SU-DHL-6 (cell line): Measurements from ENCODE around the gene MAST4.

ENCODE experiments used
- H2AFZ ChIP-seq: fragments of 200-600 bp; sonication (generic); 2 replicates; pipeline ENCODE4 v1.6.1; 2014; ENCODE audit warnings: low read depth, mild to moderate bottlenecking, moderate library complexity, mixed read lengths, antibody characterized with exemption, low read length; ENCODE audit not compliant: severe bottlenecking
- H3F3A ChIP-seq: fragments of 200-600 bp; shearing (Covaris generic); 2 replicates; pipeline ENCODE4 v1.6.0; 2016; ENCODE audit warnings: antibody characterized with exemption, mild to moderate bottlenecking; ENCODE audit not compliant: insufficient read depth
- H3K27ac ChIP-seq: fragments of 200-600 bp; sonication (generic); 2 replicates; pipeline ENCODE4 v1.5.1; 2016; ENCODE audit warnings: low read depth, mild to moderate bottlenecking, low read length, moderate library complexity, mixed read lengths
- H3K27me3 ChIP-seq: fragments of 200-600 bp; sonication (generic), shearing (Covaris generic); 2 replicates; pipeline ENCODE4 v1.6.0; 2014; ENCODE audit warnings: mild to moderate bottlenecking, low read length
- H3K36me3 ChIP-seq: fragments of 200-600 bp; sonication (generic); 2 replicates; pipeline ENCODE4 v1.6.1; 2014; ENCODE audit warnings: mild to moderate bottlenecking, low read length, mixed read lengths
- H3K4me2 ChIP-seq: fragments of 300-600, 200-600 bp; shearing (Covaris generic), sonication (generic); 2 replicates; pipeline ENCODE4 v1.6.0; 2014; ENCODE audit warnings: low read length, low read depth, mild to moderate bottlenecking; ENCODE audit not compliant: poor library complexity, severe bottlenecking
- H3K4me3 ChIP-seq: fragments of 200-600 bp; sonication (generic); 2 replicates; pipeline ENCODE4 v1.5.1; 2014; ENCODE audit warnings: antibody characterized with exemption, low read length, mild to moderate bottlenecking, mixed read lengths; ENCODE audit not compliant: insufficient read depth, poor library complexity, severe bottlenecking
- H3K79me2 ChIP-seq: fragments of 200-600 bp; sonication (generic); 2 replicates; pipeline ENCODE4 v1.6.1; 2014; ENCODE audit warnings: mild to moderate bottlenecking, low read length, moderate library complexity; ENCODE audit not compliant: insufficient read depth
- H3K9ac ChIP-seq: fragments of 200-600 bp; sonication (generic); 2 replicates; pipeline ENCODE4 v1.7.0; 2014; ENCODE audit warnings: mild to moderate bottlenecking, low read length
- H3K9me2 ChIP-seq: fragments of 200-600 bp; sonication (generic); replicated peaks from 2 replicates; pipeline ENCODE4 v1.6.1; 2014; ENCODE audit warnings: low read length; ENCODE audit not compliant: insufficient read depth
- H3K9me3 ChIP-seq: fragments of 200-600 bp; sonication (generic); 2 replicates; pipeline ENCODE4 v1.6.1; 2014; ENCODE audit warnings: low read length, mixed read lengths; ENCODE audit not compliant: insufficient read depth
- H4K20me1 ChIP-seq: fragments of 200-600 bp; sonication (generic); 2 replicates; pipeline ENCODE4 v1.6.1; 2014; ENCODE audit warnings: low read depth, mild to moderate bottlenecking, antibody characterized with exemption, low read length, moderate library complexity, mixed read lengths
- CTCF ChIP-seq: fragments of 200-600 bp; sonication (generic); IDR thresholded peaks from one replicate; pipeline ENCODE4 v1.5.1; 2017; ENCODE audit warnings: antibody characterized with exemption, mild to moderate bottlenecking, low read length, moderate library complexity; ENCODE audit not compliant: insufficient read depth, poor library complexity, severe bottlenecking
- EZH2phosphoT487 ChIP-seq: fragments of 200-600 bp; sonication (generic), shearing (Covaris generic); conservative IDR thresholded peaks from 2 replicates; pipeline ENCODE4 v1.6.1; 2018; ENCODE audit warnings: mild to moderate bottlenecking, antibody characterized with exemption, low read length, moderate library complexity, mixed read lengths

MAST4 gene

DNA sequence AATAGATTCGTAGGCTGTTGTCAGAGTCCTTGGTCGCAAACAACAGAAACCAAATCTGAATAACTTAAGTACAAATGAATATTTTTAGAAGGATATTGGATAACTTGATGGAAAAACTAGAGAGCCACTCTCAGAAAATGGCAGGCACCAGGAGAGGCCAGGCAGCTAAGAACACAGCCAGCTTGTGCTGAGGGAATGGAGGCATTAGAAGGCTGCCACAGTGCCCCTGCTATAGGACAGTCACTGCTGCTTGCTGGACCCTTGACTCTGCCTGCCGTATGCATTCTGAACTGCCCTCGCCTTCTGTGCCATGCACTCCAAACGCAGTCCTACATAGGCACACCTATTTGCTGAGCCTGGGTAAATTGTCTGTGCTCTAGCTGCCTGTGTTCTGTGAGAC lies 78.6 kb downstream of the MAST4 start:
- Histone ChIP-seq H3F3A (no peaks in the 10 kb centered on the region), H3K9ac (no peak overlapping the region), H3K4me3 (no peak overlapping the region), H3K36me3 (no peaks in the 10 kb centered on the region), H3K79me2 (no peaks in the 10 kb centered on the region), H3K4me2 (no peak overlapping the region), H3K9me3 (no peaks in the 10 kb centered on the region), H3K27ac (no peak overlapping the region), H3K27me3 (no peaks in the 10 kb centered on the region), H4K20me1 (no peaks in the 10 kb centered on the region), H3K9me2 (no peaks in the 10 kb centered on the region), H2AFZ (no peak overlapping the region)
- no peak for TF ChIP-seq CTCF
- no peak for TF ChIP-seq EZH2phosphoT487

DNA sequence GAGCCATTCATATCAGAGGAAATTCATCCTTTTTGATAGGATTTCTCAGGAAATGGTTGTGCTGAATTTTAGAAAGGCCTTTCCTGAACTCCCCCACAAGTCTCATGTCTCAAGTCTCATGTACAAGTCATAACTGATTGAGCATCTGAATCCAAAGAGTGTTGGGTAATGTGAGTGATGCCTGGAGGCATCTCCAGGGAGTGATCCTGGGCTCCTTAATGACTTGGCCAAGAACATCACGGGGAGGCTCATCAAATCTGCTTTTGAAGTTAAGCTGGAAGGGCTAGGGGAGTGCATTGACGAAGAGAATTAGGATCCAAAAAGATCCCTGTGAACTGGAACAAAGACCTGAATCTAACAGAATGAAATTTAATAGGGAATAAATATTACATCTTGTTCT lies 79.2 kb downstream of the MAST4 start:
- no peaks in the 10 kb centered on the region for H3F3A ChIP-seq
- no peak overlapping the region for H3K27ac ChIP-seq
- no peak overlapping the region for H3K4me3 ChIP-seq
- no peaks in the 10 kb centered on the region for H3K79me2 ChIP-seq
- H3K9ac ChIP-seq, result no peak overlapping the region
- H3K9me2 ChIP-seq, result no peaks in the 10 kb centered on the region
- H2AFZ ChIP-seq, result no peak overlapping the region
- no peaks in the 10 kb centered on the region for H3K9me3 ChIP-seq
- no peak overlapping the region for H3K4me2 ChIP-seq
- TF ChIP-seq CTCF, result no peak
- no peak for TF ChIP-seq EZH2phosphoT487
- no peaks in the 10 kb centered on the region for H4K20me1 ChIP-seq
- H3K27me3 ChIP-seq, result no peaks in the 10 kb centered on the region
- H3K36me3 ChIP-seq, result no peaks in the 10 kb centered on the region

DNA sequence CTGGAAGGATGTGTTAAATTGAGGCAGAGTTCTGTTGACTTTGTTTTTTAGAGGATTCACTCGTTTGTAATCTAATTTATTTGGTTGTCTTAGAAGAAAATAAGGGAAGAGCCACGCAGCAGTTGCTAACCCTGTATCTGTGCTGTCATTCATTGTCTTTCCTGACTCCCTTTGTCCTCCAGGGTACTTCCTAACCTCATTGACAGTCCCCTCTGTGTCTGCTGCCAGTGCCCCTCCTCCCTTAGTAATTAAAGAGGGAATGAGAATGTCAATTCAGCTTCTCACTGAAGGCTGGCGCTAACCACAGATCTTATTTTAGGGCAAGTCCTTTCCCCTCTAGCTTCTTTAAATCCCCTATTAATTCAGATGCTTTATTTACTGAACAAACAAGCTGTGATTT lies 84.0 kb downstream of the MAST4 start:
- Histone ChIP-seq H3K27me3 (no peaks in the 10 kb centered on the region), H3K27ac (no peak overlapping the region), H2AFZ (no peak overlapping the region), H4K20me1 (no peaks in the 10 kb centered on the region), H3K9ac (no peak overlapping the region), H3F3A (no peaks in the 10 kb centered on the region), H3K9me2 (no peaks in the 10 kb centered on the region), H3K36me3 (no peaks in the 10 kb centered on the region), H3K79me2 (no peaks in the 10 kb centered on the region), H3K4me2 (no peak overlapping the region), H3K4me3 (no peak overlapping the region), H3K9me3 (no peaks in the 10 kb centered on the region)
- TF ChIP-seq CTCF (no peak), EZH2phosphoT487 (no peak)

DNA sequence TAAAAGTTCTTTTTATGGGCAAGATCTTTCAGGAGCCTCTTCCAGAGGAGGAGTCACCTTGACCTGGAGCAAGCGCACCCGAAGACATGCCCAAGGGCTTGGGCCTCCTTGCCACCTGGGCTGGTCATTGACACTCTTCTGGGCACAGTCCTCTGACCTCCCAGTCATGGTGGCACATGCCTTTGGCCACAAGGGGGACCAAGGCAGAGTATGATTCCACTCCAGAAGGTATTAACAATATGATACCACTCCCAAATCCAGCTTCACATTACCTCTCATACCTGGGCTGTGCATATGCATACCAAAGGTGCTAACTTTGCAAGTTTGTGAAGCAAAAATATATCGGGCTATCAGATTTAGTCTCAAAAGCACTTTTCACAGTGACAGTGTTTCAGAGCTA lies 84.6 kb downstream of the MAST4 start:
- no peak overlapping the region for H2AFZ ChIP-seq
- no peaks in the 10 kb centered on the region for H3K9me3 ChIP-seq
- no peaks in the 10 kb centered on the region for H3K36me3 ChIP-seq
- H3K27me3 ChIP-seq, result no peaks in the 10 kb centered on the region
- no peak overlapping the region for H3K27ac ChIP-seq
- no peak overlapping the region for H3K4me2 ChIP-seq
- no peak overlapping the region for H3K4me3 ChIP-seq
- H3F3A ChIP-seq, result no peaks in the 10 kb centered on the region
- no peak overlapping the region for H3K9ac ChIP-seq
- no peaks in the 10 kb centered on the region for H4K20me1 ChIP-seq
- H3K79me2 ChIP-seq, result no peaks in the 10 kb centered on the region
- no peaks in the 10 kb centered on the region for H3K9me2 ChIP-seq
- TF ChIP-seq EZH2phosphoT487, result no peak
- no peak for TF ChIP-seq CTCF
